Fibroblast of skin of left quadriceps (primary cell): ENCODE data around the gene EVPL.

Source experiments
- DNase-seq, 2 experiments: peaks; one replicate each; pipeline ENCODE4 v3.0.0-alpha.2; 2013; ENCODE audit warnings: low read depth in 2 of 2

The EVPL gene

GRCh38 chr17:75959839-75960511, 67.1 kb downstream of the EVPL start:
- DNase-seq, result no peak

DNA sequence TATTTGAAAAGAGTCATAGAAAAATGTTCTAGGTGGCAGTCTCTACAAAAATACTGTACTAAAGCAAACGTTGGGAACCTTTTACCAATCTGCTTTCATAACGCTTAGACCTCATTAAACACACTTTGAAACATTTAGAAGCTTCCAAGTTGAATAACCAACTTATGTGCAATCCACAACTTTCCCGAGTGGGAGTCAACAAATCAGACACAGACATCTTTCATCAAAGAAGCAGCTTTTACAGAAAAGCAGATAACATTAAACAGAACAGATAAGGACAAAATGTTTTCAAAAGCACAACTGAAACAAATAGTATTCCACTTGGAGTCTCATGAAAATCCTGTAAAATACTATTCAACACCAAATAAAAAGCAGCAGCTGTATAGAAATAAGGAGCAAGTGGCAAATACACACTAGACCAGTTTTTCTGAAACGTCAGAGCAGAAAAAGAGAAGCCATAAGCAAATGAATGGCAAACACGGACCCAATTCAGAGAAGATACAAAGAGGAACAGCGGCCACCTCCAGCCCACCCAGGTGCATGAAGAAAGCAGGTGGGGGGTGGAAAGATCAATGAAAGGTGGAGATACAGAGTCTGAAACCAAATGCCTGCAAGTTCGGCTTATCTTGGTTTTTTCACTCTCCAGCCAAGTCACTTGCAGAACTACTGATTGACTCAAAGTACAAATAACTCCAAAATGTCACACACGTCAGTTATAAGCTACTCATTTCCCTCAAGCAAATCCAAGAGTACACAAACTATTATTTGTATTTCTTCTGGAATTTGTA, 67.9 kb downstream of the EVPL start:
- no peak for DNase-seq
